ENCODE data around the gene CDH8.

- no peak for TF ChIP-seq CTCF (IDR thresholded peaks at IDR 0.05)
- TF ChIP-seq EZH2 (IDR thresholded peaks at IDR 0.05; ENCODE audit: borderline replicate concordance, insufficient read depth, low read depth, low read length, poor library complexity, severe bottlenecking): no peak
Measured at GRCh38 chr16:62067182-62067581, 30.9 kb upstream of the CDH8 start.
